Measurements from ENCODE around the gene HECA. TPM values are rescaled to one million over a fixed set of nuclear protein-coding genes. Genes with fewer than 3 reads are reported as not detected.

The HECA gene
- polyA plus RNA-seq, 1 of the 3 experiments (the other 2 are of a cell fraction) = 1.6 TPM

DNA sequence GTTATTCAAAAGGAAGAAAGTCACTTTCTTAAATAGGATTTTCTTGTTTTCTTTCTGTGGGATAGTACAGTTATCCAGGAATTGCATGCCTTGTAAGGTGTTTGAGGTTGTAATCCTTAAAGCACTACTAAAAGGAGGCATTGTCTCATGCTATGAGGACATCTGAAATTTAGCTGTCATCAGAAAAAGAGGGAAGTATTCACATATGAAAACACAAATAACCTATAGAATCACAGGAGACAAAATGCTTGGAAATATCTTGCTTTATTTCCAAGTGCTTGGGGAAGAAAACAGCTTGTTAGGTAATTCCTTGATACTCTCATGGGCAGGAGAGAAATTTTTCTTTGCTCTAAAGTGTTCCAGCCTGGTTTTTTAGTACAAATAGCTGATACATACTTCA lies 40.1 kb downstream of the HECA start (continued):
- TF ChIP-seq, protein P1, sequence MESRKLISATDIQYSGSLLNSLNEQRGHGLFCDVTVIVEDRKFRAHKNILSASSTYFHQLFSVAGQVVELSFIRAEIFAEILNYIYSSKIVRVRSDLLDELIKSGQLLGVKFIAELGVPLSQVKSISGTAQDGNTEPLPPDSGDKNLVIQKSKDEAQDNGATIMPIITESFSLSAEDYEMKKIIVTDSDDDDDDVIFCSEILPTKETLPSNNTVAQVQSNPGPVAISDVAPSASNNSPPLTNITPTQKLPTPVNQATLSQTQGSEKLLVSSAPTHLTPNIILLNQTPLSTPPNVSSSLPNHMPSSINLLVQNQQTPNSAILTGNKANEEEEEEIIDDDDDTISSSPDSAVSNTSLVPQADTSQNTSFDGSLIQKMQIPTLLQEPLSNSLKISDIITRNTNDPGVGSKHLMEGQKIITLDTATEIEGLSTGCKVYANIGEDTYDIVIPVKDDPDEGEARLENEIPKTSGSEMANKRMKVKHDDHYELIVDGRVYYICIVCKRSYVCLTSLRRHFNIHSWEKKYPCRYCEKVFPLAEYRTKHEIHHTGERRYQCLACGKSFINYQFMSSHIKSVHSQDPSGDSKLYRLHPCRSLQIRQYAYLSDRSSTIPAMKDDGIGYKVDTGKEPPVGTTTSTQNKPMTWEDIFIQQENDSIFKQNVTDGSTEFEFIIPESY (IDR thresholded peaks at IDR 0.05; ENCODE audit: borderline replicate concordance, low read depth) = no peak
- TF ChIP-seq, protein P2, sequence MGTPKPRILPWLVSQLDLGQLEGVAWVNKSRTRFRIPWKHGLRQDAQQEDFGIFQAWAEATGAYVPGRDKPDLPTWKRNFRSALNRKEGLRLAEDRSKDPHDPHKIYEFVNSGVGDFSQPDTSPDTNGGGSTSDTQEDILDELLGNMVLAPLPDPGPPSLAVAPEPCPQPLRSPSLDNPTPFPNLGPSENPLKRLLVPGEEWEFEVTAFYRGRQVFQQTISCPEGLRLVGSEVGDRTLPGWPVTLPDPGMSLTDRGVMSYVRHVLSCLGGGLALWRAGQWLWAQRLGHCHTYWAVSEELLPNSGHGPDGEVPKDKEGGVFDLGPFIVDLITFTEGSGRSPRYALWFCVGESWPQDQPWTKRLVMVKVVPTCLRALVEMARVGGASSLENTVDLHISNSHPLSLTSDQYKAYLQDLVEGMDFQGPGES (IDR thresholded peaks at IDR 0.05; ENCODE audit: low read depth, low read length) = no peak
- no peak for TF ChIP-seq MEF2A (IDR thresholded peaks at IDR 0.05; ENCODE audit: borderline replicate concordance, low read depth)
- TF ChIP-seq YY1 (IDR thresholded peaks at IDR 0.05; ENCODE audit: low read depth) = no peak
- no peak for TF ChIP-seq NRF1 (IDR thresholded peaks at IDR 0.05; ENCODE audit: low read depth, low read length)

DNA sequence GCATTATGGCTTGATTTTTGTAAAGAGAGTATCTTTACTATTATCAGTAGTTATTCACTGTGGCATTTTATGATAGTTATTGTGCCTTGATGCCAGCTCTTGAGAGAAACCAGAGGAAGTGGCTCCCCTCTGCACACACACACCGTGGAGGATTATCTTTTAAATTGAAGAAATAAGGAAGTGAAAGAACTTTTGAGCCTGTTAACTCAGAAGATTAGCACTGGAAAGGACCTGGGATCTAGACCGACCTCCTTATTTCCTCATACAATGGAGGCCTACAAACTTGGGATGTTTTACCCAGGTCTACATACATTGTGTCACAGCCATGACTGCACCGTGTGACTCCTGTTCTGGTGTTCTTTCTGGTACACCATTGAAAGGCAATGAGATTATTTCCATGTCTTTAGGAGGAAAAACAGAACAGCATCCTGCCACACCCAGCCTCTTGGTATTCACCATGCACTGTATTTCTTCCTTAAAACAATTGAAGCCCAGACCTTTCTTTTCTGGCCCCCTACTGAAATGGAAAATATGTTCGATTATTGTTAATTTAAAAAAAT lies 40.6 kb downstream of the HECA start:
- H3K27ac ChIP-seq (ENCODE audit: low read depth in 2 of 2, low read length in 1 of 2) = no peak overlapping the region
- H3K79me2 ChIP-seq (ENCODE audit: insufficient read depth) = no peaks in the 10 kb centered on the region
- 76% methylated on average over 4 of the region's 4 CpGs for WGBS (ENCODE audit: low lambda C conversion rate)
- no peak overlapping the region for H3K9ac ChIP-seq
- H3K9me2 ChIP-seq = no peaks in the 10 kb centered on the region
- DNase-seq = no peak
- ChIA-PET POLR2A (no interaction called here), CTCF (no interaction called here)
- no peaks in the 10 kb centered on the region for H3F3A ChIP-seq (replicated peaks; ENCODE audit: insufficient read depth)
- peaks cover 0 to 11% of the 10 kb centered on the region in 2 experiments for H3K36me3 ChIP-seq (replicated peaks in 1 of 2; ENCODE audit: control insufficient read depth in 1 of 2, insufficient read depth in 2 of 2, low read length in 1 of 2)
- H3K9me3 ChIP-seq = no peaks in the 10 kb centered on the region
- no peak overlapping the region for H3K4me2 ChIP-seq
- H3K4me1 ChIP-seq (ENCODE audit: control insufficient read depth in 1 of 2, insufficient read depth in 2 of 2, low read depth in 1 of 2, low read length in 1 of 2) = no peaks in the 10 kb centered on the region
- H2AFZ ChIP-seq (ENCODE audit: low read depth) = no peak overlapping the region
- H3K4me3 ChIP-seq (ENCODE audit: low read depth in 2 of 2, low read length in 1 of 2) = no peak overlapping the region
- no peaks in the 10 kb centered on the region for H4K20me1 ChIP-seq (ENCODE audit: insufficient read depth)
- H3K27me3 ChIP-seq (ENCODE audit: insufficient read depth) = no peaks in the 10 kb centered on the region
- TF ChIP-seq MEF2A (IDR thresholded peaks at IDR 0.05; ENCODE audit: borderline replicate concordance, low read depth) = no peak
- TF ChIP-seq, protein P3, sequence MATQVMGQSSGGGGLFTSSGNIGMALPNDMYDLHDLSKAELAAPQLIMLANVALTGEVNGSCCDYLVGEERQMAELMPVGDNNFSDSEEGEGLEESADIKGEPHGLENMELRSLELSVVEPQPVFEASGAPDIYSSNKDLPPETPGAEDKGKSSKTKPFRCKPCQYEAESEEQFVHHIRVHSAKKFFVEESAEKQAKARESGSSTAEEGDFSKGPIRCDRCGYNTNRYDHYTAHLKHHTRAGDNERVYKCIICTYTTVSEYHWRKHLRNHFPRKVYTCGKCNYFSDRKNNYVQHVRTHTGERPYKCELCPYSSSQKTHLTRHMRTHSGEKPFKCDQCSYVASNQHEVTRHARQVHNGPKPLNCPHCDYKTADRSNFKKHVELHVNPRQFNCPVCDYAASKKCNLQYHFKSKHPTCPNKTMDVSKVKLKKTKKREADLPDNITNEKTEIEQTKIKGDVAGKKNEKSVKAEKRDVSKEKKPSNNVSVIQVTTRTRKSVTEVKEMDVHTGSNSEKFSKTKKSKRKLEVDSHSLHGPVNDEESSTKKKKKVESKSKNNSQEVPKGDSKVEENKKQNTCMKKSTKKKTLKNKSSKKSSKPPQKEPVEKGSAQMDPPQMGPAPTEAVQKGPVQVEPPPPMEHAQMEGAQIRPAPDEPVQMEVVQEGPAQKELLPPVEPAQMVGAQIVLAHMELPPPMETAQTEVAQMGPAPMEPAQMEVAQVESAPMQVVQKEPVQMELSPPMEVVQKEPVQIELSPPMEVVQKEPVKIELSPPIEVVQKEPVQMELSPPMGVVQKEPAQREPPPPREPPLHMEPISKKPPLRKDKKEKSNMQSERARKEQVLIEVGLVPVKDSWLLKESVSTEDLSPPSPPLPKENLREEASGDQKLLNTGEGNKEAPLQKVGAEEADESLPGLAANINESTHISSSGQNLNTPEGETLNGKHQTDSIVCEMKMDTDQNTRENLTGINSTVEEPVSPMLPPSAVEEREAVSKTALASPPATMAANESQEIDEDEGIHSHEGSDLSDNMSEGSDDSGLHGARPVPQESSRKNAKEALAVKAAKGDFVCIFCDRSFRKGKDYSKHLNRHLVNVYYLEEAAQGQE (IDR thresholded peaks at IDR 0.05; ENCODE audit: low read depth, low read length) = no peak
- TF ChIP-seq MXI1 (IDR thresholded peaks at IDR 0.05; ENCODE audit: low read depth, low read length) = no peak
- no peak for TF ChIP-seq TCF12 (IDR thresholded peaks at IDR 0.05)
- TF ChIP-seq, protein P4, sequence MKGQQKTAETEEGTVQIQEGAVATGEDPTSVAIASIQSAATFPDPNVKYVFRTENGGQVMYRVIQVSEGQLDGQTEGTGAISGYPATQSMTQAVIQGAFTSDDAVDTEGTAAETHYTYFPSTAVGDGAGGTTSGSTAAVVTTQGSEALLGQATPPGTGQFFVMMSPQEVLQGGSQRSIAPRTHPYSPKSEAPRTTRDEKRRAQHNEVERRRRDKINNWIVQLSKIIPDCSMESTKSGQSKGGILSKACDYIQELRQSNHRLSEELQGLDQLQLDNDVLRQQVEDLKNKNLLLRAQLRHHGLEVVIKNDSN (IDR thresholded peaks at IDR 0.05; ENCODE audit: borderline replicate concordance, low read depth) = no peak
- TF ChIP-seq, protein P5, sequence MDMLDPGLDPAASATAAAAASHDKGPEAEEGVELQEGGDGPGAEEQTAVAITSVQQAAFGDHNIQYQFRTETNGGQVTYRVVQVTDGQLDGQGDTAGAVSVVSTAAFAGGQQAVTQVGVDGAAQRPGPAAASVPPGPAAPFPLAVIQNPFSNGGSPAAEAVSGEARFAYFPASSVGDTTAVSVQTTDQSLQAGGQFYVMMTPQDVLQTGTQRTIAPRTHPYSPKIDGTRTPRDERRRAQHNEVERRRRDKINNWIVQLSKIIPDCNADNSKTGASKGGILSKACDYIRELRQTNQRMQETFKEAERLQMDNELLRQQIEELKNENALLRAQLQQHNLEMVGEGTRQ (IDR thresholded peaks at IDR 0.05; ENCODE audit: borderline replicate concordance, low read depth, low read length) = no peak
- TF ChIP-seq, protein P1 (IDR thresholded peaks at IDR 0.05; ENCODE audit: borderline replicate concordance, low read depth) = no peak
- TF ChIP-seq, protein P2 (IDR thresholded peaks at IDR 0.05; ENCODE audit: low read depth, low read length) = no peak
- TF ChIP-seq, protein P6, sequence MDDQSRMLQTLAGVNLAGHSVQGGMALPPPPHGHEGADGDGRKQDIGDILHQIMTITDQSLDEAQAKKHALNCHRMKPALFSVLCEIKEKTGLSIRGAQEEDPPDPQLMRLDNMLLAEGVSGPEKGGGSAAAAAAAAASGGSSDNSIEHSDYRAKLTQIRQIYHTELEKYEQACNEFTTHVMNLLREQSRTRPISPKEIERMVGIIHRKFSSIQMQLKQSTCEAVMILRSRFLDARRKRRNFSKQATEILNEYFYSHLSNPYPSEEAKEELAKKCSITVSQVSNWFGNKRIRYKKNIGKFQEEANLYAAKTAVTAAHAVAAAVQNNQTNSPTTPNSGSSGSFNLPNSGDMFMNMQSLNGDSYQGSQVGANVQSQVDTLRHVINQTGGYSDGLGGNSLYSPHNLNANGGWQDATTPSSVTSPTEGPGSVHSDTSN (IDR thresholded peaks at IDR 0.05) = no peak
- no peak for TF ChIP-seq EZH2phosphoT487 (IDR thresholded peaks at IDR 0.05; ENCODE audit: borderline replicate concordance, low read depth)
- TF ChIP-seq FOXJ3 (CRISPR knock-in tag; IDR thresholded peaks at IDR 0.05) = no peak
- no peak for TF ChIP-seq GABPA (IDR thresholded peaks at IDR 0.05; ENCODE audit: low read depth)
- TF ChIP-seq POLR2AphosphoS5 (IDR thresholded peaks at IDR 0.05; ENCODE audit: low read depth, low read length) = no peak
- TF ChIP-seq YY1 (IDR thresholded peaks at IDR 0.05; ENCODE audit: low read depth) = no peak
